ENCODE data around the gene ACOT13.
"Not testable (repeated sequence)": the region's sequence is repeated elsewhere in the genome, so short reads cannot be mapped to it uniquely, and the experiment has no call there.

ACOT13 gene

GRCh38 chr6:24743265-24743943 lies 76.5 kb downstream of the ACOT13 start:
- TF ChIP-seq, protein P1, sequence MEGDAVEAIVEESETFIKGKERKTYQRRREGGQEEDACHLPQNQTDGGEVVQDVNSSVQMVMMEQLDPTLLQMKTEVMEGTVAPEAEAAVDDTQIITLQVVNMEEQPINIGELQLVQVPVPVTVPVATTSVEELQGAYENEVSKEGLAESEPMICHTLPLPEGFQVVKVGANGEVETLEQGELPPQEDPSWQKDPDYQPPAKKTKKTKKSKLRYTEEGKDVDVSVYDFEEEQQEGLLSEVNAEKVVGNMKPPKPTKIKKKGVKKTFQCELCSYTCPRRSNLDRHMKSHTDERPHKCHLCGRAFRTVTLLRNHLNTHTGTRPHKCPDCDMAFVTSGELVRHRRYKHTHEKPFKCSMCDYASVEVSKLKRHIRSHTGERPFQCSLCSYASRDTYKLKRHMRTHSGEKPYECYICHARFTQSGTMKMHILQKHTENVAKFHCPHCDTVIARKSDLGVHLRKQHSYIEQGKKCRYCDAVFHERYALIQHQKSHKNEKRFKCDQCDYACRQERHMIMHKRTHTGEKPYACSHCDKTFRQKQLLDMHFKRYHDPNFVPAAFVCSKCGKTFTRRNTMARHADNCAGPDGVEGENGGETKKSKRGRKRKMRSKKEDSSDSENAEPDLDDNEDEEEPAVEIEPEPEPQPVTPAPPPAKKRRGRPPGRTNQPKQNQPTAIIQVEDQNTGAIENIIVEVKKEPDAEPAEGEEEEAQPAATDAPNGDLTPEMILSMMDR (IDR thresholded peaks at IDR 0.05; ENCODE audit: low read depth, low read length, missing control alignments), result no peak
- H3K4me3 ChIP-seq (replicated peaks; ENCODE audit: low read depth, low read length), result peak overlapping the region; percentile 14; the same call in 1 of the 2 replicates
- DNase-seq (ENCODE audit: extremely low read depth, low read depth), result peak; percentile 97

GRCh38 chr6:24743944-24744335 lies 77.1 kb downstream of the ACOT13 start:
- no peak for DNase-seq (ENCODE audit: extremely low read depth, low read depth)
- no peak overlapping the region for H3K4me3 ChIP-seq (replicated peaks; ENCODE audit: low read depth, low read length)
- TF ChIP-seq, protein P1 (IDR thresholded peaks at IDR 0.05; ENCODE audit: low read depth, low read length, missing control alignments), result no peak

GRCh38 chr6:24744911-24745310 lies 78.0 kb downstream of the ACOT13 start:
- H3K4me3 ChIP-seq (replicated peaks; ENCODE audit: low read depth, low read length), result no peak overlapping the region
- TF ChIP-seq, protein P1 (IDR thresholded peaks at IDR 0.05; ENCODE audit: low read depth, low read length, missing control alignments), result no peak
- DNase-seq (ENCODE audit: extremely low read depth, low read depth), result no peak

- no peak overlapping the region for H3K4me3 ChIP-seq (replicated peaks; ENCODE audit: low read depth, low read length)
- no peak for DNase-seq (ENCODE audit: extremely low read depth, low read depth)
- TF ChIP-seq, protein P1 (IDR thresholded peaks at IDR 0.05; ENCODE audit: low read depth, low read length, missing control alignments), result no peak
These were observed 82.4 kb downstream of the ACOT13 start for GRCh38 chr6:24749297-24749696.

GRCh38 chr6:24750878-24751277 lies 84.0 kb downstream of the ACOT13 start:
- H3K4me3 ChIP-seq (replicated peaks; ENCODE audit: low read depth, low read length); DNase-seq (ENCODE audit: extremely low read depth, low read depth): not testable (repeated sequence)

- TF ChIP-seq, protein P1 (IDR thresholded peaks at IDR 0.05; ENCODE audit: low read depth, low read length, missing control alignments), result no peak
These were observed 85.6 kb downstream of the ACOT13 start for GRCh38 chr6:24752503-24752902.

DNA sequence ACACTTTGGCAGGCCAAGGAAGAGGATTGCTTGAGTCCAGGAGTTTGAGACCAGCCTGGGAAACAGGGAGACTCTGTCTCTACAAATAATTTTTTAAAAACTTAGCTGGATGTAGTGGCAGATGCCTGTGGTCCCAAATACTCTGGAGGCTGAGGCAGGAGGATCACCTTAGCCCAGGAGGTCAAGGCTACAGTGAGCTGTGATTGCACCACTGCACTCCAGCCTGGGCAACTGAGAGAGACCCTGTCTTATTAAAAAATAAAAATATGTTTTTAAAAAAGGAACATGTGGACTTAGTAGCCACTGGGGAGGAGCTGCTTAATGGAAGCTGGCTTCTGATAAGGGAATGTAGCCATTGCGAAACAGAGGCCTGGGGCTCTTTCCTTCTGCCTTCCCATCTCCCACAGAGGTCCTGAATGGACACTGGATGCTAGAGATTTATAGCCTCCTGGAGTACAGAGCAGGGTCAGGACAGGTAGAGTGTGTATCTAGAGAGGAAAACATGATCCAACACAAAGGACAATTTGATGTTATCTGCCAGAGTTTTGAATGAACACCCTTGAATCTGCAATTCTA lies 86.1 kb downstream of the ACOT13 start:
- DNase-seq (ENCODE audit: extremely low read depth, low read depth), result no peak
- TF ChIP-seq, protein P1 (IDR thresholded peaks at IDR 0.05; ENCODE audit: low read depth, low read length, missing control alignments), result no peak
- no peak overlapping the region for H3K4me3 ChIP-seq (replicated peaks; ENCODE audit: low read depth, low read length)

More at GRCh38 chr6:24752503-24752902, 85.6 kb downstream of the ACOT13 start:
- no peak overlapping the region for H3K4me3 ChIP-seq (replicated peaks; ENCODE audit: low read depth, low read length)
- no peak for DNase-seq (ENCODE audit: extremely low read depth, low read depth)

Measured in HFF-Myc (cell line).